Tibial artery (tissue), 4 donors: ENCODE results near the gene AIG1.

ENCODE experiments used
- DNase-seq, 2 donors: peaks; one replicate each; pipeline ENCODE4 v3.0.0-alpha.2; 2019
- H3K27ac ChIP-seq, 2 donors: fragments of 200-600 bp; sonication (generic) in 1 of 2; 1 replicate in 1 of 2; 2 replicates in 1 of 2; pipeline ENCODE4 v1.5.1; 2018 to 2019; ENCODE audit warnings: mild to moderate bottlenecking in 1 of 2
- H3K27me3 ChIP-seq, 2 donors: fragments of 200-600 bp; sonication (generic) in 1 of 2; one replicate each; pipeline versions ENCODE4 v1.5.1 to v1.6.0; 2016 to 2019
- H3K36me3 ChIP-seq, 3 donors: fragments of 200-600 bp; sonication (generic) in 2 of 3; one replicate each; pipeline ENCODE4 v1.5.1; 2016 to 2019; ENCODE audit warnings: mild to moderate bottlenecking in 2 of 3
- H3K4me1 ChIP-seq, 4 donors: fragments of 200-600 bp; sonication (generic) in 2 of 4; 1 replicate in 3 of 4; 2 replicates in 1 of 4; pipeline ENCODE4 v1.5.1; 2016 to 2019
- H3K4me3 ChIP-seq, 2 donors: fragments of 200-600 bp; sonication (generic) in 1 of 2; 1 replicate in 1 of 2; 2 replicates in 1 of 2; pipeline ENCODE4 v1.5.1; 2018 to 2019; ENCODE audit warnings: mild to moderate bottlenecking in 2 of 2
- H3K9me3 ChIP-seq, 3 donors: fragments of 200-600 bp; sonication (generic) in 1 of 3; one replicate each; pipeline ENCODE4 v1.5.1; 2016 to 2019
- intact Hi-C: fragments of 100-400 bp; cut with DNase I; formaldehyde crosslinking; loops from one replicate; pipeline ENCODE4 v1.15.0; 2023; ENCODE audit warnings: low total_unique reads
- TF ChIP-seq, protein P1 (sequence below), 2 experiments: fragments of 200-600 bp in 1 of 2; fragments of 450-650 bp in 1 of 2; IDR thresholded peaks; one replicate each; pipeline ENCODE4 v1.5.1; 2017 to 2019; ENCODE audit warnings: antibody characterized with exemption in 2 of 2, mild to moderate bottlenecking in 1 of 2, moderate library complexity in 1 of 2

AIG1 gene

DNA sequence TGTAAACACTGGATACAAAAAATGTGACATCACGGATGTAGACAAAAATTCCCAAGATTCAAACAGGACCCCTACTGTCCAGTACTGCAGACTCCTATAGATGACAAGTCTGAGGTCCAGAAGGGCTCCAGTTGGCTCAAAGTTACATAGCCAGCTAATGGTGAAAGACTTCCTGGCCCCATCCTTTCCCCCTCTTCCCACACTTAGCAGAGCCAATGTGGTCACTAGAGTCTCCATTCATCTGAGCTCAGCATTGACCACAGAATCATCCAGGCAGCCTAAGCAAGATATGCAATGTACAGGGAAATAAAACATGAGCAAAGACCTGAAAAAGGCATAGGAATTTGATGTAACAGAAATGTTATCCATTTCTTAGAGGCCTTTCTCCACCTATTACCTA lies 209.3 kb downstream of the AIG1 start:
- no peak for DNase-seq
- Histone ChIP-seq H3K36me3 (no peaks in the 10 kb centered on the region), H3K27ac (no peak overlapping the region), H3K27me3 (no peaks in the 10 kb centered on the region), H3K4me3 (no peak overlapping the region), H3K4me1 (peaks cover 0 to 19% (median 3%) of the 10 kb centered on the region in 4 donors), H3K9me3 (no peaks in the 10 kb centered on the region)
- TF ChIP-seq, protein P1, sequence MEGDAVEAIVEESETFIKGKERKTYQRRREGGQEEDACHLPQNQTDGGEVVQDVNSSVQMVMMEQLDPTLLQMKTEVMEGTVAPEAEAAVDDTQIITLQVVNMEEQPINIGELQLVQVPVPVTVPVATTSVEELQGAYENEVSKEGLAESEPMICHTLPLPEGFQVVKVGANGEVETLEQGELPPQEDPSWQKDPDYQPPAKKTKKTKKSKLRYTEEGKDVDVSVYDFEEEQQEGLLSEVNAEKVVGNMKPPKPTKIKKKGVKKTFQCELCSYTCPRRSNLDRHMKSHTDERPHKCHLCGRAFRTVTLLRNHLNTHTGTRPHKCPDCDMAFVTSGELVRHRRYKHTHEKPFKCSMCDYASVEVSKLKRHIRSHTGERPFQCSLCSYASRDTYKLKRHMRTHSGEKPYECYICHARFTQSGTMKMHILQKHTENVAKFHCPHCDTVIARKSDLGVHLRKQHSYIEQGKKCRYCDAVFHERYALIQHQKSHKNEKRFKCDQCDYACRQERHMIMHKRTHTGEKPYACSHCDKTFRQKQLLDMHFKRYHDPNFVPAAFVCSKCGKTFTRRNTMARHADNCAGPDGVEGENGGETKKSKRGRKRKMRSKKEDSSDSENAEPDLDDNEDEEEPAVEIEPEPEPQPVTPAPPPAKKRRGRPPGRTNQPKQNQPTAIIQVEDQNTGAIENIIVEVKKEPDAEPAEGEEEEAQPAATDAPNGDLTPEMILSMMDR (IDR thresholded peaks at IDR 0.05) = no peak
- intact Hi-C loops = no loop called here

DNA sequence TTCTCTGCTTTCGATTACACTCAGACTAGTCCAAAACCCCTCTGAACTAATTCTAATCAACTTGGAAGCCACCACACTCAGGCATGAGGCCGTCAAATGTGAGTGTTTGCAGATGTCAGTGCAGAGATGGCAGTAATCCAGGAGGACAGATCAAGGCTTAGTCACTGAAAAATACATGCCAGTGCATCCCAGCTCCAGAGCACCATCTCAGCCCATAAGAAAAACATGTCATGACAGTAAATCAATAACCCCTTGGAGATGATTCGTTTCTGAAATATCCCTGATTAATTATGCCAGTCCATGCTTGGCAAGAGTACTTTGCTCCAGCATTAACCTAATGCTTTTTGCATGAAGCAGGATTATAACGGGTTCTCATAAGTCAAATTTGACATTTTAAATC lies 210.3 kb downstream of the AIG1 start:
- TF ChIP-seq, protein P1 (IDR thresholded peaks at IDR 0.05) = no peak
- Histone ChIP-seq H3K27me3 (no peaks in the 10 kb centered on the region), H3K4me1 (peaks cover 0 to 19% (median 3%) of the 10 kb centered on the region in 4 donors), H3K36me3 (no peaks in the 10 kb centered on the region), H3K4me3 (no peak overlapping the region), H3K27ac (no peak overlapping the region), H3K9me3 (no peaks in the 10 kb centered on the region)
- intact Hi-C loops = no loop called here
- no peak for DNase-seq

DNA sequence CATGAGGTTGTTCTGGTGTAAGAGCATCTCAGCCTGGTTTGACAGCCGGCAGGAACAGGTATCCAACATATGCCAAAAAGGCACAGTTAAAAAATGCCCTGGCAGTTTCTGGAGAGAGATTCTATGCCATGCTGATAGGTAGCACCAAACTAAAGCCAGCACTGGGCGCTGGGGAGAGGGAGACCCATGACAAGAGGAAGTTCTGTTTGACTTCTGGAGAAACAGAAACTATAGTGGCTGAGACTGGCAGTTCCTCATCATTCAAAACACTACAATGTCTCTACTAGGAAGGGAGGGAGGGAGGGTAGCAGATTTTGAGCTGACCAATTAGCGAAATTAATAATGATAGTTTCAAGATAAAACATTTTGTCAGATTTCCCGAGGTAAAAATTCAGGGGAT lies 215.7 kb downstream of the AIG1 start:
- Histone ChIP-seq H3K36me3 (no peaks in the 10 kb centered on the region), H3K27me3 (no peaks in the 10 kb centered on the region), H3K9me3 (no peaks in the 10 kb centered on the region), H3K4me3 (no peak overlapping the region), H3K4me1 (no peaks in the 10 kb centered on the region), H3K27ac (no peak overlapping the region)
- intact Hi-C loops = no loop called here
- TF ChIP-seq, protein P1 (IDR thresholded peaks at IDR 0.05) = no peak
- no peak for DNase-seq

DNA sequence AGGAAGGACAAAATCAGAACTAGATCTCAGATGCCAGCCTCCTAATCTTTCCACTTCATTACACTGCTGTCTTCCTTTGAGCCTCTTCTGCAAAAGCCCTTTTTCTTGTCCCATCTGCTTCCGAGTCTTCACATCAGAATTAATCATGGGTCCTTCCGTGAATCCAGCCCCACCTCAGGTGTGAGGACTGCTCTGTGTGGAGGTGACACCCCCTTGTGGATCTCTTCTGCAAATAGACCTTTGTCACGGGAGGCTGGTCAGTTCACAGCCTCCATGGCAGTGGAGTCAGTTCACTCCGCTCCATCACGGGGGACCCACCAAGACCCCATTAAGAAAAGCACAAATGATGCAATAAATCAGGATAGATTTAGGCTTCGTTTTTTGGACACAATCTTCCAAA lies 218.7 kb downstream of the AIG1 start:
- H3K36me3 ChIP-seq = no peaks in the 10 kb centered on the region
- intact Hi-C loops = no loop called here
- H3K9me3 ChIP-seq = no peaks in the 10 kb centered on the region
- TF ChIP-seq, protein P1 (IDR thresholded peaks at IDR 0.05) = peak in 1 of 2 experiments; percentile 10
- DNase-seq = no peak
- H3K27me3 ChIP-seq = no peaks in the 10 kb centered on the region
- no peak overlapping the region for H3K27ac ChIP-seq
- no peak overlapping the region for H3K4me3 ChIP-seq
- H3K4me1 ChIP-seq = peaks cover 0 to 11% (median 5%) of the 10 kb centered on the region in 4 donors

DNA sequence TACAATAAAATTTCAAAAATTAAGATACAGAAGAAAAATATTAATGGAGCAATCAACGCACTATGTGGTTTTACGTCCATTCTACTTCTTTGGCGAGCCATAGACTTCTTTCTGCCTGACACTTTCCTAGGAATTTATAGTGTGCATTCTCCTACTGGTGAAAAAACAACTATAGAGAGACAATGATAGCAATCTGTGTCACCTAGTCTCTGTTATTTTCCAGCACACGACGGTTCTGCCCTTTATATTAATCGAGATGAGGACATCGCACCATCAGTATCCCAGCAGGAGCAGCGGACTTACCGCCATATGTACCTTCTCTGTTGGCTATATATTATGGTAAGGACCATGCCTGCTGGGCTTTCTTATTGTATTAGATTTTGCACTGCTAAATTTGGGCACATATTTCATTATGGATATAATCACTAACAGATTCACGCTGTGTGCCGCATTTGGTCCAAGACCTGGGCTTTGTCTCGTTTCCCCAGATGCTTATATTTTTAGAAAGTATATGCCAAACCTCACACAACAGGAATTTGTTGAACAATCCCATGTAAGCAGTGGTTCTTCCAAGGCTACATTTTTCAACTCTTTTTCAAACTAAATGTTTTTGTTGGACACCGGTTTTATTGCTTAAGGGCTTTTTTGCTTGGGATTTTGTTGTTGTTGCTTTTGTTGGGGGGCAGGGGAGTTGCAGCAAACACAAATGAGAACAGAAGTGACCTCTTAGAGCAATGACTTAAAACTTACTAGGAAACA lies 223.4 kb downstream of the AIG1 start:
- Histone ChIP-seq H3K9me3 (no peaks in the 10 kb centered on the region), H3K27ac (peak overlapping the region in 1 of 2 donors; percentile 26), H3K4me3 (no peak overlapping the region), H3K36me3 (no peaks in the 10 kb centered on the region), H3K4me1 (peaks cover 0 to 41% (median 17%) of the 10 kb centered on the region in 4 donors), H3K27me3 (no peaks in the 10 kb centered on the region)
- intact Hi-C loops = no loop called here
- no peak for DNase-seq
- TF ChIP-seq, protein P1 (IDR thresholded peaks at IDR 0.05) = no peak
